Measurements from ENCODE around the gene ZBTB7C.

The ZBTB7C gene

GRCh38 chr18:48351216-48352050 lies 57.8 kb downstream of the ZBTB7C start:
- no peak for DNase-seq

GRCh38 chr18:48348739-48349138 lies 60.4 kb downstream of the ZBTB7C start:
- peak; percentile 31 for DNase-seq

DNA sequence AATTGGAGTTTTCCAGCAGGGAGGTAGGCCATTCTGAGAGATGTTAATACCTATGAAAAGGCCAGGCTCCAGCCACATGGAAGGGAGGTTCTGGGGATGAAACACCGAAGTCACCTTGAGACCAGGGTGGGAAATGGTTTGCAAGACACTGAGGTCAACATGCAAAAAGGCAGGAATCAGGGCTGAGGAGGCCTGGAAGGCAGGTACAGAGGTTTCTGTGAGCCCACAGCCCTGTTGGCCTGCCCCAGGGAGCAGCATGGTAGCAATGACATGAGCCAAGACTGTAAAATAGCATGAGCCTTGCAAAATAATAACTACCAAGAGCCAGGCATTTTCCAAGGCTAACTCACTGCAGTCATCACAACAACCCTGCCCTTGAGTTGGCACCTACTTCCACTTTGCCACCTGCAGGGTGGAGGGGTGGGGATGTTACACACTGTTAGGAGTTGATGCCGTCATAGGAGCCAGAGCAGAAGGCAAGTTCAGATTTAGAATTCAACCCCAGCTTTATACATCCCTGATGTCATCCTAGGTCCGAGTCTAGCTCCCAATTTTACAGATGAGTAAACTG lies 61.3 kb downstream of the ZBTB7C start:
- no peak for DNase-seq

- DNase-seq, result no peak
Measured at GRCh38 chr18:48345596-48345995, 63.6 kb downstream of the ZBTB7C start.

GRCh38 chr18:48342581-48342980 lies 66.6 kb downstream of the ZBTB7C start:
- peak; percentile 54 for DNase-seq

DNA sequence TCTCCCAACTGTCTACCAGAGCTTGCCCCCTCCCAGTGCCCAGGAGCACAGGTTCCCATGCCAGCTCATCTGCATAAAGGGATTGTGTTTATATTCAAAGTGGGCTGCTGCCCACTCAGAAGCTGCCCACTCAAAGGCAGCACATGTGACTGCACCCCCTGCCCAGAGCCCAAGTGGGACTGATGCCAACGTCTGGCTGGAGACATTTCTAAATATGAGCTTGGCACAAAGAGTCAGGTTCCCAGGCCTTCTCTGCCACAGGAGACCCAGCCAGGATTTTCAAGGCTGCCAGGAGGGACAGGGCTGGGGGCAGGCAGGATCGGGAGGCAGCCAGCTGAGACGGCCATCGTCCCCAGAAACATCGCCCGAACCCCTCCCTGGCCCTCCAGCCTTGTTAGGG lies 67.1 kb downstream of the ZBTB7C start:
- peak; percentile 56 for DNase-seq

DNA sequence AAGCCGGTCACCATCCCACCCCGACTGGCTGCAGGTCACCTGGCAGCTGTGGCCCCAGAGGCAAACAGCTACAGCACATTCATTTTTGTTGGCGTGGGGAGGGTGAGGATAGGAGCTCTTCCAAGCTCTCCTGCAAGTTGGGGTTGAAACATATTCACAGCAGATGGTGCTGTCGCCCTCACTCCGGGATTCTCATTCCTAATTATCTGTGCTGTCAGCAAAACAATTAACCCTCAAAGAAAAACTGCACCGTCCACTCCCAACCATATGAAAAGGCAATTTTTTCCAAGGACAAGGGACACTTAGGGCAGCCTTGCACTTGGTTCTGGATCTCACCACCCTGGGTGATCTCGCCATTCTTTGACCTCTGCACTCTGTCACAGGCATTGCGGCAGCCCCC lies 68.6 kb downstream of the ZBTB7C start:
- peak; percentile 59 for DNase-seq

DNA sequence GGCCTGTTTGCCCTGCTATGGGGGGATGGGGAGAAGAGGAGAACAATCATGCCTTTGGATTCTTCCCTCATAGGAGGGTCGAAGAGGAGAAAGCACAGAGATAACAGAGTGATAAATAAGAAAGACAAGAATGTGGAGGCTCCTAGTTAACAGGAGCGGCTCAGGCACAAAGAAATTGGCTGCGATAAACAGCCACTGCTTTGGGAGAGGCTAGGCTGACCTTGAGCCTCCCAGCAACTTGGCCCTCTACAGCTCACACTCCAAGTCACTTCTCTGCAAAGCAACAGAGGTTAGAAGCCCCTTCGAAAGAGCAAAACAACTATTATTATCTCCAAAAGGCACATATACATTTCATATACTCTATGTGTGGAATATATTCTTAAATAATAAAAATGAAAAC lies 69.5 kb downstream of the ZBTB7C start:
- DNase-seq, result no peak

DNA sequence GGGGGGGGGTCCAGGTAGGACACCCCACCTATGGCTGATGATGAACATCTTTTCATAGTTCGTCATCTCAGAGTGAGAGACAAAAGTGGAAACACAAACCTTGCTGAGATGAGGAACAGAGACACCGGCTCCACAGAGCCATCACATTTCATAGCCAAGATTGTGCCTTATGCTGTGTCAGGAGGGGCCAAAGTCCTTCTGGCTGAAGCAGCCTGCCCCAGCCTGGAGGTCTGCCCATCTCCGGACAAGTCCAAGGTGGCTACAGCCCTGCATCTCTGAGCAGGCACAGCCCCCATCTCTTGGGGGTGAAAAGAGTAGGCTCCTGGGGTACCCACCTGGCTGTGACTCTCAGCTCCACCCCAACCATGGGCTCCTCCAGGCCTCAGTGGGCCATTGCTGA lies 70.3 kb downstream of the ZBTB7C start:
- no peak for DNase-seq

GRCh38 chr18:48337053-48337452 lies 72.1 kb downstream of the ZBTB7C start:
- no peak for DNase-seq

- peak; percentile 72 for DNase-seq
Measured at GRCh38 chr18:48336332-48336731, 72.9 kb downstream of the ZBTB7C start.

GRCh38 chr18:48335829-48336228 lies 73.4 kb downstream of the ZBTB7C start:
- no peak for DNase-seq

- DNase-seq, result no peak
Measured at GRCh38 chr18:48334845-48335244, 74.3 kb downstream of the ZBTB7C start.

DNA sequence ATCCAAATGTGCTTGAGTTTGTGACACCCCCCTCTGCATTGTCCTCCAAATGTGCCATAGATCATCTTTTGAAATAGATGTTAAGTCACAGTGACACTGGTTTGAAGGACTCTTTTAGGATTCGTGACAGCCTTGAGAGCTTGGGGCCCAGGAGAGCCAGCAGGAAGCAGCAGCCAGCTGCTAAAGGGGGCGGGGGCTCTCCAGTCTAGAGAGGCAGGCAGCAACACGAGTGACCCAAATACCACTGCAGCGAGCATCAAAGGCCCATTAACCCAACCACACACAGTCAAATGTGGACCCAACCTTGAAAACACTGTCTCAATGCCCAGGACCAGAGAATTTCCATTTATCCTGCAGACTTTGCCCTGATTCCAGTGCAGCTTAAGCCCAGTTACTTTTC lies 75.6 kb downstream of the ZBTB7C start:
- DNase-seq, result peak; percentile 46

DNA sequence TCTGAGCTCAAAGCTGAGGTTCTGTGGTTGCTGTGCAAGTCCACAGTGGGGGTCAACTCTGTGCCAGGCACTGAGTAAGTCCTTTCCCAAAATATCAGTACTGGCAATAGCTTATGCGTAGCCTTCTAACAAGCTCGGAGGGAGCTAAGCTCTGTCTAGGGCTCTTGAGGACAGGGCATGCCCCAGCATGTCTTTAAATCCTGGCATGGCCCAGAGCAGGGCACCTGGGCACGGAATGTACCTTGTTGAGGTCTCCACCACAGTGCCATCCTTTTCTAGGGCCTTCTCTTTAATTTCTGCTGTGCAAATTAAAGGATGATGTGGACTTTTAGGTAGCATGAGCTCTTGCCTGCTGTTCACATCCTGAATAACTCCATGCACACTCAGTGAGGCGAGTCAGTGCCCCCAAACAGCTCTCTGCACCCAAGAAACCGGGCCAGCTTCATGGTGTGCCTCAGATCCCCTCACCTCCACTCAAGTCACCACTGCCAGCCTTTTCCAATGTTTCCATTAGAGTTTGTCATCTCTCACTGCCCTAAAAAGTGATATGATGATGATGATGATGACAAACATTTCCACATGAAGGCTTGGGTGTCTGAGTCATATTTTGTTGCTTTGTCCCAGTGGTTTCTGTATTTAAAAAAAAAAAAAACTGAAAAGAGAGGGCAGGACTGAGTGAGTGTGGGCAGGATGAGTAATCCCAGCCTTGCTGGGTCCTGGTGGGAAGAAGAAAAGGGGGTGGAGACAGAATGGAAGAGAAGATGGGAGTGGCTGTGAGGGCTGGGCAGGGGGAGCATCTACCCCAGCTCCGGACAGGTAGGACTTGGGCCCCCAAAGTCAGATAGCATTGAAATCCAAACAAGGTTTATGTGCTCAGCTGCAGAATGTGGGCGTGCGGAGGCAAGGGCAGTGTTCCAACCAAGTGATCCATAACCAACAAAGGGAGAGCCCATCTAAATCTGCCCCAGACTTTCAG lies 78.9 kb downstream of the ZBTB7C start:
- peak; percentile 82 for DNase-seq

DNA sequence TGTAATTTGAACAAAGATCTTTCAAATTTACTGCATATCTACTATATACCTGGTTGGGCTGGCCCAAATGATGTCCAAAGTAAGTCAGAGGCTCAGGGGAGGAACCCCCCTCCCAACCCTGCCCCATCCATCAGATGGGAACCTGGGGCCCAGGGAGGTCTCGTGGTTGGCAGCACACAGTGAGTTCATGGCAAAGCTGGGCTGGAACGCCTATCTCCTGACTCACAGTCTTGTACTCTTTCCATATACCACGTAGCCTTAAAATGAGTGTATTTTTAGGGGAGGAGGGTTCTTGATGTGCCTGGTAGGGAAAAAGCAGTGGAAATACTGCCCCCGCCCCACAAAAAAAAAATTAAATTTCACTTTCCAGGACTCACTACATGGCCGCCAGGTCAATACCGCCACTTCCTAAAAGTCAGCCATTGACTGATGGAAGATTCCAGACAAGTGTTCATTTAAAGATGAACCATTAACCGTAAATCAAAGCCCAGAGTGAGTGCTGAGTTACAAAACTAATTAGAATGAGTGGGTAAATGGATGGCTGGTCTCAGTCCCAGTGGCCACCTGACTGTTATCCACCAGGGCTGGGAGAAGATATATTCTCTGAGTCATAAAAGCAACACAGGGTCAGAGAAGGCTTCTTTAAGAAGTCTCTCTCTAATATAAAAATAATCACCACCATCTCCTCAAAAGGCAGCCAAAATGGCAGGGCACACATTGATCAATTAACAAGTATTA lies 80.5 kb downstream of the ZBTB7C start:
- DNase-seq, result no peak

- no peak for DNase-seq
Measured at GRCh38 chr18:48326901-48327675, 82.1 kb downstream of the ZBTB7C start.

DNA sequence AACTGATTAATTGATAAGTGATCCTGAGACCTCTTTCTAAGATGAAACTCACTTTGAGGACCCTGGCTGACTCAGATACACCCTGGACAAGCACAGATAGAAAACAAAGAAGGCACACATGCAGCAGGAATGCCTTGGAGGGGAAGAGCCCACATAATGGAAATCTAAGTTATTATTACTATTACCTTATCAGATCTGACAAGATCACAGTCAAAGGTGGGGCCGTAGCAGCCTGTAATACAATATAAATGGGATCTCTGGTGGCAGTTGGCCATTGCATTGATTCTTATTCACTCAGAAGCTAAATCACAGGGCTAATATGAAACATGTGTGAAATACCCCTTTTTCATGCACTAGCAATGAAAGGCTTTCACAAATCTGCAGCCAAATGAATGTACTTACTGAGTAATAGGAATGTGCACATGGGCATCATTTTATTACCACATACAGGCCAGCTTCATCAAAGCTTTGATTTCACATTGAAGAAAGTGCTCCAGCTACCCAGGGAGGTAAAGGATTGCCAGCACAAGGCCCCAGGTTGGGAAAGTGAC lies 84.0 kb downstream of the ZBTB7C start:
- no peak for DNase-seq

DNA sequence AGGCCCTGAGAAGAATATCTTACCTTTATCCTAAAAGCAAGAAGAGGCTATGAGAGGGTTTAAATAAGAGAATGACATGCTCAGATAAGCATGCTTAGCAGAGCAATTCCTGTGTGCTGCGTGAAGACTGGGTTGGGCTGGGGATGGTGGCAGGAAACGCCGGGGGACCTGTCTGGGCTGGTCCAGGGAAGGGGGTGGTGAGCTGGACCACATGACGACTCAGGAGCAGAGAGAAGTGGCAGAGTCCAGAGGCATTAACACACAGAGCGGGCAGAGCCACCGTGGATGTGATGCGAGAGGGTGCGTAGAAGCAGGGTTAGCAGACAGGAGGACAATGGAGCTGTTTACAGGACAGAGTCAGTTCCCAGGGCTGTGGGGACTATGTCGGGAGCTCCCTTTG lies 84.5 kb downstream of the ZBTB7C start:
- DNase-seq, result peak; percentile 57

DNA sequence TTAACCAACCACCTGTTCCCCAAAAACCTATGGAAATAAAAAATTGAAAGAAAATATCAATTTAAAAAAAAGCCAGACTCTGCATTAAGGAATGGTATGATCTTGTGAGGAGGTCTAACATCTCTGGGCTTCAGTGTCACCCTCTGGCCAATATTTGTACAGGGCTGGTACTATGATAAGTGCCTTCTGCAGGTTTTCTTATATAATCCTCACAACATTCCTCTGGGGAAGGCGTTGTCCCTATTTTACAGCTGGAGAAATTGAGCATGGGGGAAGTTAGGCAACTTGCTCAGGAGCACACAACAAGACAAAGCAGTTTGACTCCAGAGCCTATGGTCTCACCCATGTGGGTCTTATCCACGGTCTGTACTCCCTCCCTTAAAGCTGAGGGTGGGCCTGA lies 86.0 kb downstream of the ZBTB7C start:
- no peak for DNase-seq

GRCh38 chr18:48321536-48321935 lies 87.6 kb downstream of the ZBTB7C start:
- DNase-seq, result no peak

DNA sequence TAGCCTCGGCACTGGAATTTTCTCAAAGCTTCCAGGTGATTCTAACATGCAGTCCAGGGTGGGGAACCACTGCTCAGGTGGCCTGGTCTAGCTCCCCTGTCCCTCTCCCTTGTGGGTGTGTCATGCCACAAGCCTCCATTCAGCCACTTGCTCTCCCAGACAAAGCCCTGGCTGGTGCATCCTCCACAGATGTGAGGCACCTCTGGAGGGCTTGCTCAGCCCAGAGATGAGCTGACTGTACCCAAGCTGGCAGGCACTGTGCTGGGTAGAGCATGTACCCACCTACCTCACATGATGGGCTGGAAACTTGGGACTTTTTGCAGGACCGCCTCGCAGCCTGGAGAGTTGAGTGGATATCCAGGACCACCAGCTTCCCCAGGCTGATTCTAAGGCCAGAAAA lies 88.1 kb downstream of the ZBTB7C start:
- no peak for DNase-seq

All from DMS153 (cell line).